HG03060 (cell line): Measurements from ENCODE around the gene HOXB6.

Source experiments
- ATAC-seq: cut with Tn5 transposase; IDR thresholded peaks from one replicate; pipeline ENCODE4 v1.9.1; 2021; ENCODE audit warnings: low read depth, moderate number of reproducible peaks; ENCODE audit not compliant: unreplicated experiment

The HOXB6 gene

GRCh38 chr17:48624118-48624517 is 19.3 kb upstream of the HOXB6 start:
- no peak for ATAC-seq

DNA sequence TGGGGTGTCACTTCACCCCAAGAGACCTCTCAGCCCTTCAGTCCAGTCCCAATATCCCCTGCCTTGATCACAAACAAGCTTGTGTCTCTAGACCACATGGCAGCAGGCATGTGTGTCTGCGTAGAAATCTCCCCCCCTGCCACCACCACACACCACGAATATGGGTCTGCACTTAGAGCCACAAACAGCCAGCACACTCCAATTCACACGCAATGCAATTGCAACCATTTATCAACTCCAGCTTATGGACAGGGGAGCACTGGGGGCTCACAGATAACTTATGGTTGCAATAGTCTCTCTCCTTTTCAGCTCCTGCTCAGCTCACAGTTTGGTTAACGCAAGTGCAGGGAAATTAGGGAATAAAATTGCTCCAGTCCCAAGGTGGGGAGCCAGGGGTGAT is 18.8 kb upstream of the HOXB6 start:
- no peak for ATAC-seq

DNA sequence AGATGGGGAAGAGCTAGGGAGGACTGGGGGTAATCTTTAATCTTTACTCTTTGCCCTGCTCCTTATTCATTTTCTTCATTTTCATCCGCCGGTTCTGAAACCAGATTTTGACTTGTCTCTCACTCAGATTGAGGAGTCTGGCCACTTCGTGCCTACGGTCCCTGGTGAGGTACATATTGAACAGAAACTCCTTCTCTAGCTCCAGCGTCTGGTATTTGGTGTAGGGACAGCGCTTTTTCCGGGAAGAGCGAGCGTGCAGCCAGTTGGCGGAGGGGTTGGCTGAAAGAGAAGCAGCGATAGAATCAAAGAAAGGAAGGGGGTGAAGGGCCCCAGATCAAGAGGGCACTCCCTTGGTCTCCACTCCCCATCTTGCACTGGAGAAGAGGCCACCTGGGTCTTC is 18.1 kb upstream of the HOXB6 start:
- ATAC-seq = no peak

- ATAC-seq = no peak
These were observed 16.9 kb upstream of the HOXB6 start for GRCh38 chr17:48621410-48622392.

- no peak for ATAC-seq
These were observed 15.8 kb upstream of the HOXB6 start for GRCh38 chr17:48620461-48621139.

- no peak for ATAC-seq
These were observed 15.2 kb upstream of the HOXB6 start for GRCh38 chr17:48619826-48620449.

DNA sequence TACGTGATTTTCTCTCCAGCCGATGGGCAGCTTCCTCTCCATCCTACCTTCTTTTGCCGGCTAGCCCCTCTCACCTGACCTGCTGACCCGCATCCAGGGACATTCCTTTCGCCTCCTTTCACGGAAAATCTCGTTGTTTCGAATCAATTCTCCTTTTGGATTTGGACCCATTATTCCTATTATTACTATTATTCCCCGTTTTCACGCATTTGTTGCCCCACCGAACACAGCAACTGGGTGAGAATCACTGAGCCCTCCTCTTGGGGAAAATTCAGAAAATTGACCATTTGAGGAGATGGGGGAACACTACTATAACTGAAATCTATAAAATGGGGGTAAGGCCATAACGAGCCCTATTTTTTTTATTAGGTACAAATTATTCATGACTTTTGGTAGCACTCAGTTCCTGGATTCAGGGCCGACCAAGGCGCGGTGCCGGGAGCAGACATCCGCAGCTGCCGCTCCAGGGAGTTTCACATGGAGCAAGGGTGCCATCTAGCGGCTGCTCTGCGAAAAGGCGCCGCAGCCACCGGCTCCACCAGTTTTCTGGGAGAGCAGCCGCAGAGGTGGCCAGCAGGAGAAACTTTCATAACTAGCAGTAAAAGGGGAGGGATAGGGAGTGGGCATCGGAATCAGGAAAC is 13.6 kb upstream of the HOXB6 start:
- ATAC-seq = no peak

- no peak for ATAC-seq
These were observed 12.9 kb upstream of the HOXB6 start for GRCh38 chr17:48617471-48618255.

- ATAC-seq = no peak
These were observed 12.1 kb upstream of the HOXB6 start for GRCh38 chr17:48616717-48617470.

GRCh38 chr17:48615963-48616716 is 11.4 kb upstream of the HOXB6 start:
- ATAC-seq = no peak

GRCh38 chr17:48615047-48615962 is 10.5 kb upstream of the HOXB6 start, which contains the start of gene HOXB8:
Gene HOXB8, minus strand, starts transcription at chr17:48615292. Its CDS starts 588 bp downstream, at chr17:48614704.
- no peak for ATAC-seq

GRCh38 chr17:48613862-48614694 is 9.3 kb upstream of the HOXB6 start:
- ATAC-seq = no peak

DNA sequence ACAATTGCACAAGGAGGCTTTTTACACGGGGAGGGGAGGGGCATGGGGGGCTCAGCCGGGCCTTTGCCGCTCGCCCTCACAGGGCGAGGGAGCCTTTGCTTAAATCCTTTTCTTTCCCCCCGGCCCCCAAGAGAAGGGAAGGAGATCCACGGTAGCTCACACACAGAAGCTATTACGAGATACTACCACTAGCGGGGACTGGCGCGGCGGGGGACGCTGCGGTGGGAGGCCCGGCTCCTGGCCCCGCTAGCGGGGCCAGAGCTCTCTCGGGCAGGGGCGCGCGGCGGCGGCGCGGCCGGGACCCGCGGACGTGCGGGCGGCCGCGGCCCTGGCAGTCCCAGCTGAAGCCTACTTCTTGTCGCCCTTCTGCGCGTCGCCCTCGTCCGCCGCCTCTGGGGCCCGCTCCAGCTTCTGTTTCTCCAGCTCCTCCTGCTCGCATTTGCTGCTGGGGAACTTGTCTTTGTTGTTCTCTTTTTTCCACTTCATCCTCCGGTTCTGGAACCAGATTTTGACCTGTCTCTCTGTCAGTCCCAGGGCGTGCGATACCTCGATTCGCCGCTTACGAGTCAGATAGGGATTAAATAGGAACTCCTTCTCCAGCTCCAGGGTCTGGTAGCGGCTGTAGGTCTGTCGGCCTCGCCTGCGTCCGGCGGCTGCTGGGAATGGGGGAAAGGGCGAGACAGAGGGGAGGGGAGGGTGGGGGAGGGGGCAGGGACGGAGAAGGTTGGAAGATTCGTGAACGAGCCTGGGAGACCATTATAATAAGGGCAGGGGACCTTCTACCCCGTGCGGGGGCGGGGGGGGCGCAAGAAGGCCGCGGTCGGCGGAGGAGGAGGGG is 8.3 kb upstream of the HOXB6 start:
- ATAC-seq = no peak

DNA sequence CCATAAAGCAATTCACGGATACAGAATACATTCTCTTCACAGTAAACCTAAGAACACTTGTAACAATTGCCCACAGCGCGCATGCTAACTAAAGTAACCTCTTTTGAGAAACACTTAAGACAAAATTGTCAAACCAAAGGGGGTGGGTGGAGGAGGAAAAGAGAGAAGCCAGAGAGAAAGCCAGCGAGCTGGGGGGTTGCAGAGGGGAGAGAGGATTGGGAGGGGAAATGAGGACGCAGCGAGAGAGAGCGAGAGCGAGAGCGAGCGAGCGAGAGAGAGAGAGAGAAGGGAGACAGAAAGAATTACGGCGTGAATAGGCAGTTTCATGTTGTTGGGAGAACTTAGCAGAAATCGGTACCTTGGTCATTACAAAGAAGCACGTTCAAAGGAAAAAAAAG is 7.7 kb upstream of the HOXB6 start:
- no peak for ATAC-seq

- ATAC-seq = no peak
These were observed 7.1 kb upstream of the HOXB6 start for GRCh38 chr17:48611681-48612455.
